ENCODE measurements around the gene ZNF385C.

GRCh38 chr17:42135151-42135550 is 36.9 kb upstream of the ZNF385C start:
- TF ChIP-seq EZH2 (IDR thresholded peaks at IDR 0.05; ENCODE audit: insufficient read depth, poor library complexity, severe bottlenecking) (no peak), EZH2phosphoT487 (IDR thresholded peaks at IDR 0.05; ENCODE audit: insufficient read depth, low read depth) (no peak)
